ENCODE results near the gene PCDHB3.

- no peak for TF ChIP-seq CTCF (IDR thresholded peaks at IDR 0.05)
- TF ChIP-seq POLR2A (IDR thresholded peaks at IDR 0.05) = no peak
These were observed 35.5 kb downstream of the PCDHB3 start for GRCh38 chr5:141135718-141136266.
